Germinal center (tissue), 1 donor: ENCODE data around the gene TMEM52.
A peak's percentile ranks its signal among the peaks of the same experiment; 100 is the strongest.

Source experiments
- DNase-seq: peaks from one replicate; pipeline ENCODE4 v3.0.0; 2012; ENCODE audit warnings: mixed read lengths, low spot score

Gene TMEM52

DNA sequence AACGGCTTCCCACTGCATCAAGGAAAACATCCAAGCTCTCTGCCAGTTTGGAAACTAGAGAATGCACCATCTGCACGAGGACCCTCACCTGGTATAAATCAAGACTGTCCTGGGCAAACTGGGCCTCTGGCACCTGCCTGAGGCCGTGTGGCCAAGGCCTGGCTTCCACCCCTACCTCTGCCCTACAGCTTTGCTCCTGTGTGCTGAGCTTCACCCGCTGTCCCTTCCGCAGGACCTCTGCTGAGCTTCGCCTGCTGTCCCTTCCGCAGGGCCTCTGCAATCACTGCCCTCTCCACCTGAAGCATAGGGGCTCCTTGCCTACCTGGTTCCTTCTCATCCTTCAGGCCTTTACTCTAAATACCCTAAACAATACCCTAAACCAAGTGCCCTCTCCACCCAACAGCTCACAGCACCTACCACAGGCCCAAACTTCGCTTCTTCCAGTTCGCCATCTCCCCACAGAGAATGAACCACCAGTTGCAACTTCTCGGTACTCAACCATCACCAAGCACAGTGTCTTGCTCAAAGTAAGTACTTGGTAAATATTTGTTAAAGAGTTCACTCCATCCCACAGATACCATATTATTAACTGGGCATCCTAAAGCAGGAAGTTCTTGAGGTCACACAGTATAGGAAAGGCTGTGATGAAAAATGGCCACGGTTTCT is 46.6 kb downstream of the TMEM52 start:
- DNase-seq: no peak

DNA sequence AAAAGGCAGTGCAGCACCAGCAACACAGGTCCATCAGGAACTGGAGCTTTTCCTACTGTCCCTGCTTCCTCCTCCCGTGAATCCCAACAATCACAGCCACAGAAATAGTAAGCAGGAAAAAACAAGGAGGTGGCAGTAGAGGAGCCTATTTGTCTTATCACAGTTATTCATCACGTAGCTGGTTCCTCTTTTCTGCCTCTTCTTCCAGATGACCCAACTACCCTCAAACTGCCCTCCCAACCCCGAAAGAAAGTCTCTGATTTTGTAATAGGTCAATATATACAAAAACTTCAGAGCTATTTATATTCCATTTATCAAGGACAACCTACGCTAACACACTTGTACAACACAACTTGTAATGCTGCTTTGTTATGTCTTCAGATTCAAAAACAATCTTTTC is 49.6 kb downstream of the TMEM52 start:
- peak; percentile 38 for DNase-seq
